GM21360 (cell line): ENCODE measurements around the gene JOSD2.

Source experiments
- ATAC-seq: cut with Tn5 transposase; IDR thresholded peaks from one replicate; pipeline ENCODE4 v1.9.1; 2021; ENCODE audit warnings: mild to moderate bottlenecking, moderate library complexity; ENCODE audit not compliant: unreplicated experiment

JOSD2 gene

DNA sequence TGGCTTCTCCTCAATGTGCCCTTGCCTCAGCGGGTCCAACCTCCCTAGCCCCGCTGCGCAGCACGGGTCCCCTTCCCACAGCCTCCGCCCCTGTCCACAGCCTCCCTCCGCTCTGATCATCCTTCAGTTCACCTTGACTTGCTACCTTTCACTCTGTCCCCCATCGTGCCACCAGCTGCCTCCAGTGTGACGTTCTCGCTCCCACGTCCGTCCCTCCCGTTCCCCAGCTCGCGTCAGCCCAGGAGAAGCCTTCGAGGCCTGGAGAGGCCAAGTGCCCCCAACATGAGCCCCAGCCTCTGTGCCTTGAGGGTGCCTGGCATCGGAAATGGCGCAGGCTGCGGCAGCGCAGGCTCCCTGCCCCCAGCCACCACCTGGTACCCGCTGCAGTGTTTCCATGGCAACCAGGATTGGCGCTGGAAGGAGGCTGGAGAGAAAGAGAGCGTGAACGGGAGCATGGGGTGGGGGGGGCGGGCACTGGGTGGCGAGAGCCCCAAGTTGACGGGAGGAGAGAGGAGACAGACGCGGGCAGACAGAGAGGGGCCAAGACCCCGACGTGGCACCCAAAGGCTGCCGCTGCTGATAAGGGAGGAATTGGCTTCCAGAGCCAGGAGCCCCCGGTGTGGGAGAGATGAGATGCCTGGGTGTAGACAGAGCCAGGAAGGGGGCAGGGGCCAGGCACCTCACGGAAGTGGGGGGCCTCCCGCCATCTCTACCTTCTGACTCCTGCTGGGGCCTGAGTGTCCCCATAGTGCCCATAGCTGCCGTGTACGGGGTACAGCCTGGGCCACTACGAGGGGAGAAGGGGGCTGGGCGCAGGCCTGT, 3.6 kb upstream of the JOSD2 start:
- no peak for ATAC-seq

DNA sequence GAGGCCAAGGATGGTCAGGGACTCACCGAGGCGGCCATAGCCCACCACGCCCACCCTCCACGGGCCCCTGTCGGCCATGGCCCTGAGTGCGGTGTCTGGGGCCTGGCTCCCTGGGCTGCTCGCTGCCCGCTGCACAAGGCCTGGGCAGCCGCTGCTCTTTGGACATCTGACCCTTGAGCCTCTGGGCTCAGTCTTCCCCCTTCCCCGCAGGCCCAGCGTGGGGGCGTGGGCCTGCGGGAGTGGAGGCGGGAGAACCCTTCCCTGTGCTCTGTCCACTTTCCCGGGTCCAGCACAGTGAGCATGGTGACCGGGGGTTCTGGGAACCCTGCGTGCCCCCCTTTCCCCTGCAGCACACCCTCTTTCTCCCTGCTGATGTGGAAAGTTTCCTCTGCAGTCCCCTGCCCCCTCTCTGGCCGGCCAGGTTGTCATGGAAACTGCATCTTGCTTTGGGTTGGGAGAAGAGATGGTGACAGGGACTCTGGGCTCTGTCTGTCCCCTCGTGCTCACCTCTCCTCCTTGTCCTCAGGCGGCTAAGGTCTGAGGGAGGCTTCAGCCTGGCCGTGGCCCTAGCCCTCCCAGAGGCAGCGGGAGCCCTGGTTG, 2.9 kb upstream of the JOSD2 start, which contains the start of gene ASPDH:
TSS of gene ASPDH (minus strand) at position 168 of the 600 bp plus-strand sequence. CDS start at position 78, 90 bp downstream.
- ATAC-seq, result no peak

DNA sequence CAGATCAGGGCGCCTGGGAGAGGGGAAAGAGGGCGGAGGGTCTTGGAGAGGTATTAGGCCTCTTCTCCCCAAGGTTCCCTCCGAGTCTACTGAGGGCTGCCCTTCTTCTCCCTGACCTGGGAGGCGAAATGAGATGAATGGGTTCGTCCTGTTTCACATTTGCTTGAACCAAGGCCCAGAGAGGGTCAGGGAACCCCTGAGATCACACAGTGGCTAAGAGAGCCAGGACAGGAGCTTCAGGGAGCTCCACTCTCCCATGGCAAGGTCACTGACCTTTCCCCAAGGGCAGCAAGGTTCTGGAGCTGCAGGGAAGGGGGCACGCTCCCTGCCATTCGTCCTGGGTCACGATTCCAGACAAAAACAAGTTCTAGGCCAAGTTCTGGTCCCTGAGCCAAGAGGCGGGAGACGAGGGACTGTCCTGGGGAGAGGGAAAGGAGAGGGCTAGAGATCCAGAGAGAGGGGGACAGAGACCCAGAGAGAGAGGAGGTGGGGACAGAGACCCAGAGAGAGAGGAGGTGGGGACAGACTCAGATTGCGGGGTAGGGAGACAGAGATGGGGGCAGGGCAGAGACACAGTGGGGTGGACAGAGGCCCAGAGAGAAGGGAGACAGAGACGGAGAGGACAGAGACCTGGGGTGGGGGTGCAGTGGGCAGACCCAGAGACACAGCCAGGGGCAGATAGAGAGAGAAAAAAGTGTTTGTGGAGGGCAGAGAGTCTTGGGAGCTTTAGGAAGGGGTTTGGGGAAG, 2.2 kb upstream of the JOSD2 start:
- ATAC-seq, result no peak

DNA sequence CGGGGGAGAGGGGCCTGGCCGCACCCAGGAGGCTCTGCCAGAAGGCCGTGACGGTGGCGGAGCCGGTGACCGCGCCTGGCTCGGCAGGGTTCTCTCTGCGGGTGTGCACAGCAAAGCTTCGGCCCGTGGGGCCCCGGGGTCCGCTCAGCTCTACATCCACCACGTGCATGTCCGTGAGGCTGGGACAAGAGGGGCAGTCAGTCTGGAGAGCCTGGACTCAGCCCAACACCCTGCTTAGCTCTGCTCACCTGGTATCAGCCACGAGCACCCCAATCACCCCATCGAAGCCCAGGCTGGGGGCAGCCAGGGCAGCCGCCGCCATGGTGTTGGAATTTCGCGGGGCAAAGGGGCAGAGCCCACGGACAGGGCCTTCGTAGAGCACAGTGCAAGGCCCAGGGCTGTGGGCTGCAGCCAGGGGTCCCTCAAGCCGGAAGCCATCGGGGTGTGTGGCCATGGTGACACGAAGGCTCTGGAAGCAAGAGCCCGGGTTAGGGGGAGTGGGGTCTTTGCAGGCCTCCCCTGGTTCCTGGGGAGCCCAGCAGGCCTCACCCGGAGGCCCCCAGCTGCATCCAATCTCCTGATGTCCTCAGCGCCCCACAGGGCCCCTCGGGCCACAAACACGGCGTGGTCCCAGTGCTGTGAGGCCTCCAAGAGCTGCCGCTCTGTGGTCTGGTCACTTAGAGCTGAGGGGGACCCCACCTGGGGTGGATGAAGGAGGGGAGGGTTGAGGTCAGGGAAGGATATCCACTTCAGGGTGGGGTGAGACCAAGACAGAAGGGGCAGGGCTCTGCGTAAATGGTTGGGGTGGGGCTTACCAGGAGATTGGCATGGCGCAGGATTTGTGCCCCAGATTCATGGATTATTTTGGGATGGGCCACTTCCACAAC, 1.4 kb upstream of the JOSD2 start:
- no peak for ATAC-seq

DNA sequence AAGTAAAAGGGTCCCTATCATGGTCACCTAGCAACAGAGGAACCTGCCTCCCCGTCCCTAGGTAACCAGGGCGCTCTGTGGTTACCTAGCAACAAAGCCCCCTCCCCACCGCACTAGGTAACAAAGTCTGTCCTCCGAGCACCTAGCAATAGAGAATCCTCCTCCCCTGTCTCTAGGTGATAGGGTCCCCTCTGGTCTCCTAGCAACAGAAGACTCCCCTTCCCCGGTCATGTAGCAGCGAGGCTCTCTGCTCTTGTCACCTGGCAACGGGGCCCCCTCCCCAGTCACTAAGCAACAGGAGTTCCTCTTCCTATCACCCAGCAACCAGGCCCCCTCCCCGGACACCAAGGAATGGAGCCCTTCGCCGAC, 307 bp downstream of the JOSD2 start:
- no peak for ATAC-seq

DNA sequence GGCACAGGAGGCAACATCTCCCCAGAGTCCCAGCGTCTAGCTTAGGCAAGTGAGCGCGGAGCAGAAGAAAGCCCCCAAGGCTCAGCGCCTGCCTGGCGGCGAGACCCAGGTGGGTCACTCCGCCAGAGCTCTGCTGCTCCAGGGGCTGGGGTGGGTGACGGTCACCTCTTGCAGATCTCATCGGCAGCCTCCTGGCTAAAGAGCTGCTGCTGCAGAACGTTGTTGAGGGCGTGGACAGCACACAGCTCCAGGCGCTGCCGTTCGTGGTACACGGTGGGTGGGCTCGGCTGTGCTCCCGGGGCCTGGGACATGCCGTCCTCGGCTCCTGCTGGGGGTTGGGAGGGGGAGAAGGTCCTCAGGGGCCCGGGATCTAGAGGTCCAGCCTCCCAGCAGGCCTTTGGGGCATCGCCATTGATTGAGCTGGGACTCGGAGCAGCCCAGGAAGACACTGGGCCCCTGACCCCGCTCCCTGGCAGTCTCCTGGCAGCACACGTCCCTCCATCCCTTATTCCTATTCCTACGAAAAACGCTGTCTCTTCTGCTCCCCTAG, 795 bp downstream of the JOSD2 start:
- ATAC-seq, result no peak

DNA sequence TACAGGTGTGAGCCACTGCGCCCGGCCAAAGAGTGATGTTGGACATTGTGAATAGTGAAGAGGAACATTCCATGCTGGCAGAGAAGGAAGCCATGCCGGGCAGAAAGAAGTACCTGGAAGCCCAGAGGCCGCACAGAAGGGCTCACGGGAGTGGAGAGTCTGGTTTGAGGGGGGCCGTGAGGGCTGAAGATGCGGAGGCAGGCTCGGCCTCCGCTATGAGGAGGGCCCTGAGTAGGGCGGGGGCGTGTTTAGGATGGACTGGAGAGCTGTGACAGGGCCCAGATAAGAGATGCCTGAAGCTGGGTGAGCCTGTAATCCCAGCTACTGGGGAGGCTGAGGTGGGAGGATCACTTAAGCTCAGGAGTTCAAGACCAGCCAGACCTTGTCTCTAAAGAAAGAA, 1.6 kb downstream of the JOSD2 start:
- ATAC-seq, result no peak

DNA sequence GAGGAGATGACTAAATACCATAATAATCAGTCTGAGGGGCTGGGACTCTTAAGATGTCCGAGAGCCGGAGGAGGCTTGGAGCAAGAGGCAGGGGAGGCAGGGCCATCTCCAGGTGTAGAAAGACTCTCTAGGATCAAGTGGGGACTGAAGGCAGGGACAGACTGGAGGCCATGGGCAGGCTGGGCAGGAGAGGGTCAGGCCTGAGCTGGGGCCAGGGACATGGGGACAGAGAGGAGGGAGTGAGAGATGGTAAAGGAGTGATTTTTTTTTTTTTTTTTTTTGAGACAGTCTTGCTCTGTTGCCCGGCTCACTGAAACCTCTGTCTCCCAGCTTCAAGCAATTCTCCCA, 2.2 kb downstream of the JOSD2 start:
- ATAC-seq, result no peak

DNA sequence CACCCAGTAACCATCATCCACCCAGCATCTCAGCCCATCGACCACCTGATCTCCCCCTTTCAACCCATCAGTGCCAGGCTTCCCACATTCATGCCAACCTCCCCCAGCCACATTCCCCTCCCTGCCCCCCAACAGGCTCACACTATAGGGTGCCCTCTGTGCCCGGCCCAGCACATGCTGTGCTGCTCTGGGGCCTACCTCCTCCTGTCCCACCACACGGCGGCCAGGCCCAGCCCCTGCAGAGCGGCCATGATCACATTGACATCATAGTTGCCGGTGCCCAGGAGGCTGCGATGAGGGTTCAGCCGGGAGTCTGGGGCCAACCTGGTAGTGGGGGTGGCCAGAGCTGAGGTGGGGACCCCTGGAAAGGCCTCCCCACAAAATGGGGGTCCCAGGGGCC, 3.6 kb downstream of the JOSD2 start:
- no peak for ATAC-seq

DNA sequence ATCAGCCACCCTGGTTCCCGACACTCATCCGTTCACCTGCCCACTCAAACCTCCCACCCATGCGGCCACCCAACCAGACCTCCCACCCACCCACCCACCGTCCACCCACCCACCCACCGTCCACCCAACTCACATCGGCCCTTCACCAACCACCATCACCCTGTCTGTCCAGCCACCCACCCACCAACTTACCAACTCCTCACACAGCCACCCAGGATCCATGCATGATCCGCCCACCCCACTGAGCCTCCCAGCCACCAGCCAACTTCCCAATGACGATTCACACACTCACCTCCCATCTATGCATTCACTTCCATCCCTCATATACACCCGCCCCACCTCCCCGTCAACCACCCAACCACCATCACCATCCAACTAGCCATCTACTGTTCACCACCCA, 4.3 kb downstream of the JOSD2 start:
- no peak for ATAC-seq

DNA sequence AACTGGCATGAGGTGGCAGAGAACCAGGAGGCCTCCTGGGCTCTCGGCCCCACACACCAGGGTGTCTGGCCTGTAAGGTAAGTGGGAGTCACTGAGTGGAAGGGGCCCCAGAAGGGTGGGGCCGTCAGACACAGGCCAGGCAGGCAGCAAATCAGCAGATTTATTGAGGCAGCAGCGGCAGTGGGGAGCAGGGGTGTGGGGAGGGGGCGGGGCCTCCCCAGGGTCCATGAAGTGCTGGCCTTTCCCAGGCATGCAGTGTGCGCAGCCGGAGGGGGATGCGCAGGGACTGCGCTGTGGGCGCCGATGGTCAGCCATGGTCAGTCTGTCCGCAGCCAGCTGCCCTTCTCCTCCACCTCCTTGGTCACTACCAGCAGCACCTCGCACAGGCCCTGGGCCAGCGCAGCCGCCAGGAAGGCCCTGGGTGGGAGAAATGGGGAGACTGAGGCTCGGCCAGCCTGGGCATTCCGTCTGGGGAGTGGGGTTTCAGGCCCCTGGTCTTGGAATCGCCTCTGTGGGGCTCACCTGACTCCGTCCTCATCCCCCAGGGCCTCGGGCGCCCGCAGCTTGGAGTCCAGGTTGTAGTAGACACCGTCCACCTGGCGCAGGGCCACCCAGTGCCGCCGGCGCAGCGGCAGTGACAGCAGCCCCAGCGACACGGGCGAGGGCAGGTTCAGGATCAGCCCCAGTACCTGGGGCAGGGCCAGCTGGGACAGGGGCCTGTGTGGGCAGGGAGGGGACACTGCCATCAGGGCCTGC, 5.0 kb downstream of the JOSD2 start:
- no peak for ATAC-seq

DNA sequence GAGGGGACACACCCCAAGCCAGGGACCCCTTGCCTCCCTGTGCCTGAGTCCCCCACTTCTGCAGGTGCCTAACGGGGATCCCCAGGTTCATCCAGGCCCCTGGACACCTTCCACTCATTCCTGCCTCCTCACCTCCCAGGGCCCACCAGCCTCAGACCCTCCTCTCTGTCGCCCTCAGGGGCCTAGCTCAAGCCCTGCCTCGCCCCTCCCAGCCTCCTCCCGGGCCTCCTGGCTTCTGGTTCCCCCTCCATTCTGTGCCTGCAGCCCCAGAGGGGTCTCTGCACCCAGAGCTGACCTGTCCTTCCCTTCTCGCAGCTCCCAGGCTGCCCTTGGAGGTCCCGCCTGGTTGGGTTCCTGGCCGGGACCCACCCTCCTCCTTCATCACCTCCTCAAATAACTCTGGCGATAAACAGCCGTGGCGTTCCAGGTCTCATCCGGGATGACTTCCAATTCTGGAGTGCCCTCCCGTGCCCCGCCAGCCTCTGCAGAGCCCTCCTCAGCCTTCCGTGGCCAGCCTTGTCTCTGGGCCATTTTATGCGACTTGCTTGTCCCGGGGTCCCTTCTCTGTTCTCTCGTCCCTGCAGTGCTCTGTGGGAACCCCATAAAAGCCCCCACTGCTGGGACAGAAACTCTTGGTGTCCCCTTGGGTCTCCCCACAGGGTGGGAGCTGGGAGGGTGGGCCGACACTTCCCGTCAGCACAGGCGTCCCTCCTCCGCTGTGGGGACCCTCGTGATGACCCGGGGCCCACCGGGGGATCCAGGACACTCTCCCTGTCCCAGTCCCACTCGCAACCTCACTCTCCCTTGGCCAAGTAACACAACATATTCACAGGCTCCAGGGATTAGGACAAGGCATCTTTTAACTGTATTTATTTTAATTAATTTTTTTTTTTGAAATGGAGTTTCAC, 9.2 kb downstream of the JOSD2 start:
- ATAC-seq, result no peak

DNA sequence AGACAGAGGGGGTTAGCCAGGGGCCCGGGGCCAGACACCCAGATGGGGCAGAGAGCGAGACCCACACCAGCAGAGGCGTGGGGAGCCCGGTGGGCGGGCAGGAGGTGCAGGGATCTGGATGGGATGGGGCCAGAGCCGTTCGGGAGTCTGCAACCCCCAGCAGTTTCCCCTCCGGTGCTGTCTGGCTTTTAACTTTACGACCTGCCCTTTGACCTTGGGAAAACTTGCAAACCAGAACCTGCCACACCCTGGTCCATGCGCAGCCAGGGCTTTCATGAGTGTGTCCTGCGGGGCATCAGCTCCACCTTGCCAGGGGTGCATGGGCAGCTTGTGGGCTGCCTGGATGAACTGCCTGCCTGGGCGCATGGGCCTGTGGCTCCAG, 9.8 kb downstream of the JOSD2 start:
- ATAC-seq, result no peak

DNA sequence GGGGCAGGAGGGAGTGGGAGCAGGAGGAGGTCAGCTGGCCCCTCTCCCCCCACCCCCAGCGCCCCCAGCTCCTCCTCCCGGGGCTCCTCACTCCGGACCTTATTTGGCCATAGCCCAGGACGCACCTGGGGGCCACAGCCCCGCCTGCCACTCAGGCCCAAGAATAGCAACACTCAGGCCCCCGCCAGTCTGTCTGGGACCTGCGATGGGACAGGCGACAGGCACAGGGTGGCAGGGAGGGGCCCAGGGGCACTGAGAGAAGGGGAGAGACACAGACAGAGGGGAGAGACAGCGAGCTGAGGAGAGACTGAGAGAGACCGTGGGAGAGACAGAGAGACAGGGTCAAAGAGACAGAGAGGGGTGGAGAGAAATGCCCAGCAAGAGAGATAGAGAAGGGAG, 10.2 kb downstream of the JOSD2 start:
- no peak for ATAC-seq

DNA sequence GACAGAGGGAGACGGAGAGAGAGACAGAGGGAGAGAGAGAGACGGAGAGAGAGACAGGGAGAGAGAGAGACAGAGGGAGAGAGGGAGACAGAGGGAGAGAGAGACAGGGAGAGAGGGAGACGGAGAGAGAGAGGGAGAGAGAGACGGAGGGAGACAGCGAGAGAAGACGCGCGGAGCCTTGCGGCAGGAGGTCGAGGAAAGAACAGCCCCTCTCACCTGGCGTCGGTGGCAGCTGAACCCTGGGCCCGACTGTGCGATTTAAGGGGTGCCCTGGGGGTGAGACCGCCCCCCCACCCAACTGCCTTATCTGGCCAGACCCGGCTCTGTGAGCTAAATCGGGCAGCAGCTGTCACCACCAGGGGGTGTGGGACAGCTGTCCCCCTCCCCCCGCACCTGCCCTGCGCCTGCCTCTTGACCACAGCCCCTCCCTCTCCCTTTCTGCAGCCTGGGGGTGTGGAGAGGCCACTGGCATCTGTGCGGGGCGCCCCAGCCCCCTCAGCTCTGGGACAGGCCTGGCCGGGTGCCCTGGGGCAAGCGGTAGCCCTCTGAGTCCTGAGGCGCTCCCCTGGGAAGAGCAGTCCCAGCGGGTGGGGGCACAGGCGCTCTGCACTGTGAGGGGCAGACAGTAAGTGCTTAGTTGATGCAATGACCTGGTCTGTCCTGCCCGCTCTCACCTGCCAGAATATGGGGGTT, 10.8 kb downstream of the JOSD2 start:
- no peak for ATAC-seq

DNA sequence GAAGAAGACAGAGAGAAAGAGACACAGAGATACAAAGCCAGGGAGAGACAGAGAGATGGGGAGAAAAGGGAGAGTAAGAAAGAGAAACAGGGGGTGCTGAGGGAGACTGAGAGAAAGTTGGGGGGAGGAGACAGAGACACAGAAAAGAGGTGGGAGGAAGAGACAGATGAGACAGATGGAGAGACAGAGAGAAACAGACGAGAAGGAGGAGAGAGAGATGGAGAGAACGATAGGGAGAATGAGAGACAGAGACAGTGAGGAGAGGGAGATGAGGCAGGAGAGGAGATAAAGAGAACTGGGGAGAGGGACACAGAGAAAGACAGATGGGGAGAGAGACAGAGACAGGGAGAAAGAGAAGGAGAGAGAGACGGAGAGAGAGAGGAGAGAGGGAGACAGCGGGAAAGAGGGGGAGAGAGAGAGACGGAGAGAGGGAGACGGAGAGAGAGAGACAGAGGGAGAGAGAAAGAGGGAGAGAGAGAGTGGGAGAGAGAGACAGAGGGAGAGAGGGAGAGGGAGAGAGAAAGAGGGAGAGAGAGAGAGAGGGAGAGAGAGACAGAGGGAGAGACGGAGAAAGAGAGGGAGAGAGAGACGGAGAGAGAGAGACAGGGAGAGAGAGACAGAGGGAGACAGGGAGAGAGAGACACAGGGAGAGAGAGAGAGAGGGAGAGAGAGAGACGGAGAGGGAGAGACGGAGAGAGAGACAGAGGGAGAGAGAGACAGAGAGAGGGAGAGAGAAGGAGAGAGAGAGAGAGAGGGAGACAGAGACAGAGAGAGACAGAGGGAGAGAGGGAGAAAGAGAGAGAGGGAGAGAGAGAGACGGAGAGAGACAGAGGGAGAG, 12.6 kb downstream of the JOSD2 start:
- ATAC-seq, result no peak

DNA sequence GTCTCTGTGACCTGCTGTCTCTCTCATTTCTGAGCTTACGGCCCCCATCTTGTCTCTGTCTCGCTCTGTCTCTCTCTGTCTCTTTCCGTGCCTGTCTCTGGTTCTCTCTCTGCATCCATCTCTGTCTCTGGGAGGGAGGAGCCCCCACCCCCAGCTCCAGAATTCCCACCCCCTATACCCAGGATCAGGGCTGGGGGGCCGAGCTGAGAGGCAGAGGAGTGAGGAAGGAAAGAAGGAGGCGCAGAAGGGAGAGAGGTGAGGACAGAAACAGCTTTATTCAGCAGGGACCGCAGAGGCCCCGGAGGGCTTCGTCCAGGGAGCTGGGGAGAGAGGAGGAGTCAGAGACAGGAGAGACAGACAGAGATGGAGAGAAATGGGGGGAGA, 14.0 kb downstream of the JOSD2 start:
- no peak for ATAC-seq
